ENCODE data around the gene CEP290.
"Not testable (repeated sequence)": the region's sequence is repeated elsewhere in the genome, so short reads cannot be mapped to it uniquely, and the experiment has no call there.

Gene CEP290

DNA sequence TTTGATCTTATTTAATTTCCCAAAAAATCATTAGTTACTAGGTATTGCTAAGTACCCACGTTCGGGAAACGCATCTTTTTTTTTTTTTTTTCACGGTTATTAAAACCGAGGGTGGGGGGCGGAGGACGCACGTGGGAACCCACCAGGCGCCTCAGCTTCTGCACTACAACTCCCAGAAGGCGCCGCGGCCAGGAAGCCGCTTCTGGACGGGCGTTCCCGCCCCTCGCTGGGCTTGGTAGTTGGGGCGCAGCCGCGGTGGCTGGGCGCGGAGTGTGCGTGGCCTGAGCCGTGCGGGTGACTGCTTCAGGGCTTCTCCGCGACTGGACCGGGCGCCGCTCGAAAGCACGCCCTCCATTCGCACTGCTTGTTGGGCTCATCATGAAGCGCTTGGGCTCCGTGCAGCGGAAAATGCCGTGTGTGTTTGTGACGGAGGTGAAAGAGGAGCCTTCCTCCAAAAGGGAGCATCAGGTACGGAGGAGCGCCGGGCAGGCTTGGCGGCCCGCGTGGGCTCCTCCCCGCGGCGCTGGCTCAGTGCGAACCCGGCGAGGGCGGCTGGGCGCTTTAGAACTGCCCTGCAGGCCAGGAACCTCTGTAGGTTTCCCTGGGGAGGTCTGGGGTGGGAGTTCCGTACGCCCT, 106.5 kb downstream of the CEP290 start:
- peak; percentile 63 for DNase-seq

DNA sequence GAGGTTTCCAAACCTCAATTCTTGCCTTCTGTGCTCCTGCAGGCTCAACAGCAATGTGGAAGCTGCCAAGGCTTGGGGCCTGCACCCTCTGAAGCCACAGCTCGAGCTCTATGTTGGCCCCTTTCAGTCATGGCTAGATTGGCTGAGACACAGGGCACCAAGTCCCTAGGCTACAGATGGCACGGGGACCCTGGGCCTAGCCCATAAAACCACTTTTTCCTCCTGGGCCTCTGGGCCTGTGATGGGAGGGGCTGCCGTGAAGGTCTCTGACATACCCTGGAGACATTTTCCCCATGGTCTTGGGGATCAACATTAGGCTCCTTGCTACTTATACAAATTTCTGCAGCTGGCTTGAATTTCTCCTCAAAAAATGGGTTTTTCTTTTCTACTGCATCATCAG, 110.7 kb downstream of the CEP290 start:
- not testable (repeated sequence) for DNase-seq

DNA sequence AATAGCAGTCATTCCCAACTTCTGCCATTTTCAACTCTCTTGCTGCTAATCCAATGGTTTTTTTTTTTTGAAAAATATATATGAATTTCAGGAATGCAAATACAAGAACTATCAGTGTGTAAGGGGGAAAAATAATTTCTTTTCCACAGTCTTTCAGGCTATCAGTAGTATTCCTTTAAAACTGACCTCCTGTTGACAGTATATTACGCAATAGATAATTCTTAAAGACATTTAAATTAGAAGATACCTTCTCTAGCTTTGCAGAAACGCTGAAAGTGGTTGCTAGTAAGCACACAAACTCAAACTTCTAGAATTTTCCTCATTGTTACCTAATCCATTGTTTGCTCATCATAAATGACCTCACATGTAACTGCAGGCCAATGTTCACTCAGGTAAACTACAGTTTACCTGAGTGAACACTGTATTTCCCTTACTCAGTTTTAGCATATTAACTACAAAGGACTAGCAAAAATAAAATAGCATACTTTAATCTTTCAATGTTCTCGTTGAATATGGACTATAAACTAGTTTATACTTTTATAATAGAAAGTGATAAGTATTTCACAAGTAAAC, 112.7 kb downstream of the CEP290 start, which contains the start of gene C12orf50:
Gene C12orf50, minus strand, starts transcription at position 309 of the 573 bp plus-strand sequence. CDS start 2,439 bp downstream, outside the sequence.
- no peak for DNase-seq

DNA sequence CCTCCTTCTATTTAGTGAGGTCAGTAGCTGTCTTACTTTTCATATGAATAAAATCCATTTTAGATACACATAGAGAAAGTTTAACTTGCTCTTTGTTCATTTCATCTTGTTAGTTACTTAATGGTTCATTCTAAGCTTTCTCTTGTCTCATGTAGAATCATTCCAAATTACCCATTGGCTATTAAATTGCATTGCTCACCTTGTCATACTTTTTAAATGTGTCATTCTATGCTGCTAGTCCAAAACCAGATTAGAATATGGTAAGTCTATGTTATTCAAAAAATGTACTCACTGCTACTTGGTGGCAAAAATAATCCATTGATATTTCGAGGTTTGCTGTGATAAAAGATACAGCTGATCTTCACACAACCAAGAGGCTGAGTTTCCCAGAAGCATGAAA, 115.7 kb downstream of the CEP290 start:
- DNase-seq = no peak

DNA sequence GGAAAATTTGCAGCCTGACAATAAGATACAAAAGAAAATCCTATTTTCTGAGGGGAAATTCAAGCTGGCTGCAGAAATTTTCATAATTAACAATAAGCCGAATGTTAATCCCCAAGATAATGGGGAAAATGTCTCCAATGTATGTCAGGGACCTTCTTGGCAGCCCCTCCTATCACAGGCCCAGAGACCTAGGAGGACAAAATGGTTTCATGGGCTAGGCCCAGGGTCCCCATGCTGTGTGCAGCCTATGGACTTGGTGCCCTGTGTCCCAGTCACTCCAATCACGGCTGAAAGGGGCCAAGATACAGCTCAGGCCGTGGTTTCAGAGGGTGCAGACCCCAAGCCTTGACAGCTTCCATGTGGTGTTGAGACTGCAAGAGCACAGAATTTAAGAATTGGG, 123.9 kb downstream of the CEP290 start:
- DNase-seq = no peak

DNA sequence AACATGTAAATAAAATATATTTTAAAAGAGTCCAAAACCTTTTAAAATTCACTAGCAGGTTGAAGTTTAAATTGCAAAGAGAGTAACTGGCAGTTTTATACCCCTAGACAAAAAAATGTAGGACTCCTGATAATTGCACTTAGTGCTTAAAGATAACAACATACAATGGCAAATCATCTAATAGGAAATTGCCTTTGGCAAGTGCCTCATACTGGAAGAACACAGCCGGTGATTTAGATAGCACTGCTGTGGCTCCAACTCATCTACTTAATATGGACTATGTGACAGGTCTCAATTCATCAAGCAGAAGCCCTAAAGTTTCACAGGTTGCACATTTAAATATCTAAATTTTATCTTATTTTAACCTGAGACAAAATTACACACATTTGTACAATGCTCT, 126.1 kb downstream of the CEP290 start:
- no peak for DNase-seq

DNA sequence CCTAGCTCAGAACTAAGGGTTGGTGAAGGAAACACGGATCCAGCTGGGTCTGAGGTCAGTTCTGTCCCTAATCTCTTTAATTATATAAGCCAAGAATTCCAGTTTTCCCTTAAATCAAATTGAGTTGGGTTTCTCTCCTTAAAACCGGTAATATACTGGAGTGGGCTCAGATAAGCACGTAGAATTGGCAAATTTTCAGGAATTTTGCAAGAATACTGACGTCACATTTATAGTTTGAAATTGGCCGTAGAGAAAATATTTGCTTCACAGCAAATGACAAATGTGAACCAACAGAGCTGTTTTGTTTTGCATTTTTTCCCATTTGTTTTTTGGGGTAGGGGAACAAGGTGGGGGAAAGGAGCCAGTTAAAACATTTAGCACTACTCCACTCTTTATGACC, 130.1 kb downstream of the CEP290 start:
- DNase-seq = no peak

DNA sequence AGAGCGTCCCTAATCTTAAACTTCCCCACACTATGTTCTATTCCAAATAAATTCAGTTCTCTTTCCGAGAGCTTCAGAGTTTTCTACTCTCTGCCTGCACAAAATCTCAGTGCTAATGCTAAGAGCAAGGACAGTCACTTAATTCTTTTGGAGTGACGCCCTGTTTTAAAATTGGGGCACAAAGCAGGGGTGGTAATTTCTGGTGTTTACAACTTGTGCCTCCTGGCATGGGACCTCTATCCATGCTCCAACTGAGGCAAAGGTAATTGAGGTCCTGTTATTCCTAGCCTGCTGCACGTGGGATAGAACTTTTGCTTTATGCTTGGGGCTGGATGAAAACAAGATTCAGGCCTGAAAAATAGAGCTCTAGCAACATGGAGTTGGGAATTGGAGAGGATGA, 135.5 kb downstream of the CEP290 start:
- no peak for DNase-seq

DNA sequence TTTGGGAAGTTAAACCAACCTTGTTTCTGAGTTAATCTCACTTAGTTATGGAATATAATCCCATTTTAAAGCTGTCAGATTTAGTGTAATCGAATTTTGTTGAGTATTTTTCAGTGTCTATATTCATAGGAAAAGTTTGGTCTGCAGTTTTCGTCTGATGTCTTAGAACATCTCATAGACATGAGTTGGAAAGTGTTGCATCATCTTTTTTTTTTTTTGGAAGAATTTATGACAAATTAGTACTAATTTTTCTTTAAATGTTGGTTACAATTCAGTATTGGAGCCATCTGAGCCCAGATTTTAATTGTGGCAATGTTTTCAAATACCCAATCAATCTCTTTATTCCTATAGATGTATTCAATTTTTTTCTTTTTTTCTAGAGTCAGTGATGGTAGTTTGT, 140.6 kb downstream of the CEP290 start:
- no peak for DNase-seq

Data from NCI-H748 treated with DMSO at 0.1 percent for 48 hours (cell line).